ENCODE measurements around the gene FAM200B.

FAM200B gene

DNA sequence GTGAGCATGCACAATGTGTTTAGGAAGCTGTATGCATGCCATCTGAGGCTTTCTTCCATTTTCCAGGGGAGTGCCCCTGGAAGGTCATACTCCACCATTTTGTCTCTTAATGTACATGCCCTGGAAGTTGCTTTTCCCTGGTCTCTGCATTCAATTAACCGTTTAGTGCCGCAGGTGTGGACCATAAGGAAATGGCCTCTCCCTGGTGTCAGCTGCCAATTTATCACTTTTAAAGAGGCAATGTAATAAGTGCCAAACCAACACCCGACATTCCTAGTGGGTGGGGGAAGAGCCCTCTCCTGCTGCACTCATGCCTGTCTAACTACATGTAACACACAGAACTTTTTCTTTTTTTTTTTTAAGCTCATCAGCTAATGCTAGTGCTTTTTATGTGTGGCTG lies 14.1 kb downstream of the FAM200B start:
- H3K4me3 ChIP-seq (ENCODE audit: low read depth, low read length) = no peak overlapping the region
- no peak overlapping the region for H3K9ac ChIP-seq (ENCODE audit: low read depth, low read length)
- no peaks in the 10 kb centered on the region for H3K36me3 ChIP-seq (ENCODE audit: control insufficient read depth, insufficient read depth, low read length)
- peaks cover 26% of the 10 kb centered on the region for H3K4me1 ChIP-seq (ENCODE audit: control insufficient read depth, insufficient read depth, low read length)
- H3K27ac ChIP-seq (ENCODE audit: low read depth, low read length) = peak overlapping the region; percentile 75
- no peaks in the 10 kb centered on the region for H3K27me3 ChIP-seq (ENCODE audit: control insufficient read depth, insufficient read depth, low read length)
- H3K9me3 ChIP-seq (ENCODE audit: control insufficient read depth, insufficient read depth, low read length) = no peaks in the 10 kb centered on the region

DNA sequence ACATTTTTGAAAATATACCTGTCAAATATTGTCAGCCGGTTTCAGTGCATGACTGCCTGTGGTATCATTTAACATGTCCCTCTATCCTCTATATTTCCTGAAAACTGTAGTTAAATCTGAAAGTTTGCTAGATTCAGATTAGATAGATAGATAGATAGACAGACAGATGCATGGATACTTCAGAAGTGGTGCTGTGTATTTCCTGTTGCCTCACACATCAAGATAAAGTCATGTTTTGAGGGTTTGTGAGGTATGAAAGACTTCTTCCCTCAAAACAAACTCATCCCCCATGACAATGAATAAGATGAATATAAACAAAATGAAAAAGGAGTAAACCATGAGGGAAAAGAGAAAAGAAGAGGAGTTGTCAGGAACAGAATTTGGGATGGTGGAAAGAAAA lies 15.2 kb downstream of the FAM200B start:
- Histone ChIP-seq H3K9me3 (ENCODE audit: control insufficient read depth, insufficient read depth, low read length) (no peaks in the 10 kb centered on the region), H3K27me3 (ENCODE audit: control insufficient read depth, insufficient read depth, low read length) (no peaks in the 10 kb centered on the region), H3K27ac (ENCODE audit: low read depth, low read length) (no peak overlapping the region), H3K36me3 (ENCODE audit: control insufficient read depth, insufficient read depth, low read length) (no peaks in the 10 kb centered on the region), H3K4me1 (ENCODE audit: control insufficient read depth, insufficient read depth, low read length) (peaks cover 17% of the 10 kb centered on the region), H3K4me3 (ENCODE audit: low read depth, low read length) (no peak overlapping the region), H3K9ac (ENCODE audit: low read depth, low read length) (no peak overlapping the region)

DNA sequence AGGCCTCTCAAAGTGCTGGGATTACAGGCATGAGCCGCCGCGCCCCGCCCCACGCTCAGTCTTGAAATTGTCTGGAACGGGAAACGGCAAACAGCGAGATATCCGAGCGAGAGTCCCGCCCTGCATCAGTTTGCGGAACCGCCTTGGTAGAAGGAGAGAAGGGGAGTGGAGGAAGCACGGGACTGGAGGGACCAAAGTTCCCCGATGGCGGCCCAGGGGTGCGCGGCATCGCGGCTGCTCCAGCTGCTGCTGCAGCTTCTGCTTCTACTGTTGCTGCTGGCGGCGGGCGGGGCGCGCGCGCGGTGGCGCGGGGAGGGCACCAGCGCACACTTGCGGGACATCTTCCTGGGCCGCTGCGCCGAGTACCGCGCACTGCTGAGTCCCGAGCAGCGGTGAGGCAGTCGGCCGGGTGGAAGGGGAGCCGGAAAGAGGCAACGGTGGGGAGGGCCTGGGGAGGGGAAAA lies 21.3 kb downstream of the FAM200B start, which contains the start of gene BST1:
TSS of gene BST1 (plus strand) at position 125 of the 463 bp plus-strand sequence. CDS start at position 205, 80 bp downstream.
- Histone ChIP-seq H3K27ac (ENCODE audit: low read depth, low read length) (no peak within 1 kb of the TSS), H3K27me3 (ENCODE audit: control insufficient read depth, insufficient read depth, low read length) (peaks cover 3% of the 10 kb centered on the region; the same call in 1 of the 2 replicates), H3K9me3 (ENCODE audit: control insufficient read depth, insufficient read depth, low read length) (no peaks in the 10 kb centered on the region), H3K4me3 (ENCODE audit: low read depth, low read length) (peak within 1 kb of the TSS; percentile 55), H3K4me1 (ENCODE audit: control insufficient read depth, insufficient read depth, low read length) (peaks cover 4% of the 10 kb centered on the region), H3K9ac (ENCODE audit: low read depth, low read length) (peak within 1 kb of the TSS; percentile 21; the same call in 1 of the 2 replicates), H3K36me3 (ENCODE audit: control insufficient read depth, insufficient read depth, low read length) (no peaks in the 10 kb centered on the region)

DNA sequence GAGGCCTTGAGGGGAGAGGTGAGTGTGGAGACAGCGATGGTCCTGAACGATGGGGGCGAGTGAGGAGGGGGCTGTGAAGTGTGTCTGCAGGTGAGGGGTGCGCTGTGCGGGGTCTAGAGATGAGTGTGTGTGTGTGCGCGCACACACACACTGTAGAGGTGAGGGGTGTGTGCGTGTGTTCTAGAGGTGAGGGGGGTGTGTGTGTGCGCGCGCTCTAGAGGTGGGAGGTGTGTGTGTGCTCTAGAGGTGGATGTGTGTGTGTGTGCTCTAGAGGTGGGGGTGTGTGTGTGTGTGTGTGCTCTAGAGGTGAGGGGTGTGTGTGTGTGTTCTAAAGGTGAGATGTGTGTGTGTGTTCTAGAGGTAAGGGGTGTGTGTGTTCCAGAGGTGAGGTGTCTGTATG lies 21.8 kb downstream of the FAM200B start:
- Histone ChIP-seq H3K27me3 (ENCODE audit: control insufficient read depth, insufficient read depth, low read length) (peaks cover 3% of the 10 kb centered on the region; the same call in 1 of the 2 replicates), H3K4me1 (ENCODE audit: control insufficient read depth, insufficient read depth, low read length) (peaks cover 4% of the 10 kb centered on the region), H3K36me3 (ENCODE audit: control insufficient read depth, insufficient read depth, low read length) (no peaks in the 10 kb centered on the region), H3K9me3 (ENCODE audit: control insufficient read depth, insufficient read depth, low read length) (no peaks in the 10 kb centered on the region), H3K4me3 (ENCODE audit: low read depth, low read length) (no peak overlapping the region; the same call in 1 of the 2 replicates), H3K27ac (ENCODE audit: low read depth, low read length) (no peak overlapping the region), H3K9ac (ENCODE audit: low read depth, low read length) (no peak overlapping the region)

DNA sequence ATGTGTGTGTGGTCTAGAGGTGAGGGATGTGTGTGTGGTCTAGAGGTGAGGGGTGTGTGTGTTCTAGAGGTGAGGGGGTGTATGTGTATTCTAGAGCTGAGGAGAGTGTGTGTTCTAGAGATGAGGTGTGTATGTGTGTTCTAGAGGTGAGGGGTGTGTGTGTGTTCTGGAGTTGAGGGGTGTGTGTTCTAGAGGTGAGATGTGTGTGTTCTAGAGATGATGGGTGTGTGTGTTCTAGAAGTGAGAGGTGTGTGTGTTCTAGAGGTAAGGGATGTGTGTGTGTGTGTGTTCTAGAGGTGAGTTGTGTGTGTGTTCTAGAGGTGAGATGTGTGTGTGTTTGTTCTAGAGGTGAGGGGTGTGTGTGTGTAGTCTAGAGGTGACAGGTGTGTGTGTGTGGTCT lies 22.5 kb downstream of the FAM200B start:
- Histone ChIP-seq H3K27me3 (ENCODE audit: control insufficient read depth, insufficient read depth, low read length) (peaks cover 3% of the 10 kb centered on the region; the same call in 1 of the 2 replicates), H3K4me3 (ENCODE audit: low read depth, low read length) (no peak overlapping the region), H3K36me3 (ENCODE audit: control insufficient read depth, insufficient read depth, low read length) (no peaks in the 10 kb centered on the region), H3K9ac (ENCODE audit: low read depth, low read length) (no peak overlapping the region), H3K27ac (ENCODE audit: low read depth, low read length) (no peak overlapping the region), H3K4me1 (ENCODE audit: control insufficient read depth, insufficient read depth, low read length) (peaks cover 4% of the 10 kb centered on the region), H3K9me3 (ENCODE audit: control insufficient read depth, insufficient read depth, low read length) (no peaks in the 10 kb centered on the region)

DNA sequence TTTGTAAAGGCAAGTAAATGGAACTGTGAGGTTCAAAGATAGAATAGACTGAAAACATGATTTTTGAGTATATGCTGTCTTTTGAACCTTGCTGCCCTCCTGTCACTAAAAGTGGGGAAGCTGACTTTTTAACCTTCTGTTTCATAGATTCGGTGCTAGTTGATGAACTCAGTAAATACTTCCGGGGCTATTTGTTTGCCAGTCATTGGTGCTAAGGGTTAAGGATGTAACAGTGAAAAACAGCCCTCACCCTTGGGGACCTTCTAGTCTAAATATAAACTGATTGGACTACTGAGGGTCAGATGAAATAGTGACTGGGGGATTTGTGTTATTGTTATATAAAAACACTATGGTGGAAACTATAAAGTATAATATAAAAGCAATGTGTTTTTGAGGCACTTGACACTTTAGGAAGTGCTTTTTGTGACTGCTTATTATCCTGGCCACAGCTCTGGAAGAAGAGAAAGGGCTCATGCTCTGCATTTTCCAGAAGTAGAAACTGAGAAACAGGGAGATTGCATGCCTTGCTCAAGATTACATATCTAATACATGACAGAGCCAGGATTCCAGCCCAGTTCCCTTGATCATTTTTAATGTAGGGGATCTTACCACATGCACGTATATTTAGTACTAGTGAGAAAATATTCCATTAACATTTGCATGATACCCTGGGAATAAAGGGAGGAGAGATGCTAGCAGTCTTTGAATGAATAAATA lies 25.2 kb downstream of the FAM200B start:
- Histone ChIP-seq H3K27ac (ENCODE audit: low read depth, low read length) (no peak overlapping the region), H3K4me3 (ENCODE audit: low read depth, low read length) (no peak overlapping the region), H3K27me3 (ENCODE audit: control insufficient read depth, insufficient read depth, low read length) (peaks cover 3% of the 10 kb centered on the region; the same call in 1 of the 2 replicates), H3K36me3 (ENCODE audit: control insufficient read depth, insufficient read depth, low read length) (no peaks in the 10 kb centered on the region), H3K9ac (ENCODE audit: low read depth, low read length) (no peak overlapping the region), H3K4me1 (ENCODE audit: control insufficient read depth, insufficient read depth, low read length) (no peaks in the 10 kb centered on the region), H3K9me3 (ENCODE audit: control insufficient read depth, insufficient read depth, low read length) (no peaks in the 10 kb centered on the region)

DNA sequence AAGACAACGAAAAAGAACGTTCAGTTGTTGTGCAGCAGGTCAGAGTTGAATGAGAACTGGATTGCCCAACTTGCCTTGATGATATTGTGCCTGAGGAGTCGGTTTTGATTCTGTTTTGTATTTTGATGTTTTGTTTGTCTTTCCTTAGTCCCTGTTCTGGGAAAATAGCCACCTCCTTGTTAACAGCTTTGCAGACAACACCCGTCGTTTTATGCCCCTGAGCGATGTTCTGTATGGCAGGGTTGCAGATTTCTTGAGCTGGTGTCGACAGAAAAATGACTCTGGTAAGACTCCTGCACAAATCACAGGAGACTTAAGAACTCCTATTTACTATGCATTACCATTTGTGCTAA lies 25.7 kb downstream of the FAM200B start:
- Histone ChIP-seq H3K36me3 (ENCODE audit: control insufficient read depth, insufficient read depth, low read length) (no peaks in the 10 kb centered on the region), H3K4me3 (ENCODE audit: low read depth, low read length) (no peak overlapping the region), H3K4me1 (ENCODE audit: control insufficient read depth, insufficient read depth, low read length) (no peaks in the 10 kb centered on the region), H3K27ac (ENCODE audit: low read depth, low read length) (no peak overlapping the region), H3K9ac (ENCODE audit: low read depth, low read length) (no peak overlapping the region), H3K9me3 (ENCODE audit: control insufficient read depth, insufficient read depth, low read length) (no peaks in the 10 kb centered on the region), H3K27me3 (ENCODE audit: control insufficient read depth, insufficient read depth, low read length) (peaks cover 3% of the 10 kb centered on the region; the same call in 1 of the 2 replicates)

DNA sequence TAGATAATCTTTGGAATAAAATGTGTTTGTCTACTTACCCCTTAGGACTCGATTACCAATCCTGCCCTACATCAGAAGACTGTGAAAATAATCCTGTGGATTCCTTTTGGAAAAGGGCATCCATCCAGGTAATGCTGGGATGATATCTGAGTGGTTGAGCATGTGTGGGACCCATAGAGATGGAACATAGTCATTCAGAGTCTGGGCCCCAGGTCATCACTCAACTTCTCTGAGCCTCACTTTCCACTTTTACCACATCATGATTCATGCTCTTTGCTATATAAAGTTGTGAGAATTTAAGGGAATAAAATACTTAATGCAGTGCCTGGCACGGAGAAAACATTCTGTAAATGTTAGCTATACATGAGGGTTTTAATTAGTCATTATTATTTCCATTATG lies 30.1 kb downstream of the FAM200B start:
- Histone ChIP-seq H3K4me3 (ENCODE audit: low read depth, low read length) (no peak overlapping the region), H3K9ac (ENCODE audit: low read depth, low read length) (no peak overlapping the region), H3K27ac (ENCODE audit: low read depth, low read length) (no peak overlapping the region)

DNA sequence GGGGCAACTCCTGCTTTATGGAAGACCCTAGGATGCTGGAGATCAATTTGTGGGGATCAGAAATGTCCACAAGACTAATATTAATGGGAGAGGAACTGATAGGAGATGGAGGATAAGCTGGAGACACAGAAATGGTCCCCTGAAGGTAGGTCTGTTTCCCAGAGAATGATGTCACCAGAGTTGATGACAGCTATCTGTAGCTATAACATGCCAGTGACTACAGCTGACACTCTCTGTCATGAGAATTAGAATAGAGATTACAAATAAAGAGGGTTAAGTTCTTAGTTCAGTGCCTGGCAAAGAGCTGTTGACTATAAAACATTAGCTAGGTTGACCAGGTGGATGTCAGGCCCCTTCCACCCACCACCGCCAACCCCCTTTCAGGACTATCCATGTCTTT lies 30.6 kb downstream of the FAM200B start:
- Histone ChIP-seq H3K27ac (ENCODE audit: low read depth, low read length) (no peak overlapping the region), H3K9me3 (ENCODE audit: control insufficient read depth, insufficient read depth, low read length) (no peaks in the 10 kb centered on the region), H3K36me3 (ENCODE audit: control insufficient read depth, insufficient read depth, low read length) (no peaks in the 10 kb centered on the region), H3K4me1 (ENCODE audit: control insufficient read depth, insufficient read depth, low read length) (no peaks in the 10 kb centered on the region), H3K4me3 (ENCODE audit: low read depth, low read length) (no peak overlapping the region), H3K27me3 (ENCODE audit: control insufficient read depth, insufficient read depth, low read length) (no peaks in the 10 kb centered on the region), H3K9ac (ENCODE audit: low read depth, low read length) (no peak overlapping the region)

More for the DNA sequence above, 30.1 kb downstream of the FAM200B start:
- Histone ChIP-seq H3K36me3 (ENCODE audit: control insufficient read depth, insufficient read depth, low read length) (no peaks in the 10 kb centered on the region), H3K4me1 (ENCODE audit: control insufficient read depth, insufficient read depth, low read length) (no peaks in the 10 kb centered on the region), H3K9me3 (ENCODE audit: control insufficient read depth, insufficient read depth, low read length) (no peaks in the 10 kb centered on the region), H3K27me3 (ENCODE audit: control insufficient read depth, insufficient read depth, low read length) (no peaks in the 10 kb centered on the region)

DNA sequence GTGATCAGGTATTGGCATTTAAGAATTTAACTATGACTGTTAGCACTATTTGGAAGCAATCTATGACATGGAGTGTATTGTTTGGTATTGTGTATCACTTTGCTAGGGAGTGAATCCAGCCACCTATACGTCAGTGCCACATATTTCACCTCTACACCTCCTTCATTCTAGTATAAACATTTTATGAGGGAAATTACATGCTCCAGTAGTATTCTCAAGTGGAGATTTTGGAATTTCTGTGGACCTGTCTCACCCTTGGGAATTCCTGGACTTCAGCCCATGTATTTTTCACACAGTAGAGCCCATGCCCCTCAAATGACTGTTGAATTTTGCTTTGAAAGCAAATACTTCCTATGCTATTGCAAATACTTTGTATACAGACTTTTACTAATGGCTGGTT lies 32.5 kb downstream of the FAM200B start:
- H3K4me3 ChIP-seq (ENCODE audit: low read depth, low read length) = no peak overlapping the region
- H3K27me3 ChIP-seq (ENCODE audit: control insufficient read depth, insufficient read depth, low read length) = no peaks in the 10 kb centered on the region
- no peaks in the 10 kb centered on the region for H3K36me3 ChIP-seq (ENCODE audit: control insufficient read depth, insufficient read depth, low read length)
- H3K9me3 ChIP-seq (ENCODE audit: control insufficient read depth, insufficient read depth, low read length) = no peaks in the 10 kb centered on the region
- no peak overlapping the region for H3K9ac ChIP-seq (ENCODE audit: low read depth, low read length)
- no peak overlapping the region for H3K27ac ChIP-seq (ENCODE audit: low read depth, low read length)
- no peaks in the 10 kb centered on the region for H3K4me1 ChIP-seq (ENCODE audit: control insufficient read depth, insufficient read depth, low read length)

DNA sequence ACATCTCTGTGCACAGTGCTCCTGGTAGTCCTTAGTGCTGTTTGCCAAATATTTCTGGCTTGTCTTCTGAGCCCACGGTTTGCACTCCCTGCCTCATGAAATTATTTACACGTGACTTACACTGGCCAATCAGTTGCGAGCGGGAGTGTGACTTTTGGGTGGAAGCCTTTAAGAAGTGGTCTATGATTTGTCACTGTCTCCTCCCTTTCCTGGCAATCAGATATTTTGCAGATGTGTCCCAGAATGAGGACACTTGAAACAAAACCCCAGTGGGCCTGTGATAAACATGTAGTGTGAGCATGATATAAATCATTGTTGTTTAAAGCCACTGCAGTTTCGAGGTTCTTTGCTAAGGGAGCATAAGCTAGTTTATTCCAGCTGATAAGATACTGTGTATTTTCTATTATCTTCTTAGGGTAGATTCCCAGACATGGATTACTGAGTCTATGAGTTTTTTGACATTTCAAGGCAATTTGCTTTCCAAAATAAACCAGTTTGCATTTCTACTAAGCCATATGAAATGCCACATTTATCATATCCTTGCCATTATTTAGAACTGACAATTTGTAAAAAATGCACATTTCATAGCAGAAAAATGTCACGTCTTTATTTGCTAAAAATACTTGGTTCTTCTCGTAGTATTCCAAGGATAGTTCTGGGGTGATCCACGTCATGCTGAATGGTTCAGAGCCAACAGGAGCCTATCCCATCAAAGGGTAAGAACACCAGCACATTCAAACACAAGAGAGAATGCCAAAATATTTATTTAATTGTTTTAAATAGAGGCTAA lies 33.2 kb downstream of the FAM200B start:
- Histone ChIP-seq H3K27me3 (ENCODE audit: control insufficient read depth, insufficient read depth, low read length) (no peaks in the 10 kb centered on the region), H3K36me3 (ENCODE audit: control insufficient read depth, insufficient read depth, low read length) (no peaks in the 10 kb centered on the region), H3K27ac (ENCODE audit: low read depth, low read length) (no peak overlapping the region), H3K4me1 (ENCODE audit: control insufficient read depth, insufficient read depth, low read length) (no peaks in the 10 kb centered on the region), H3K9me3 (ENCODE audit: control insufficient read depth, insufficient read depth, low read length) (no peaks in the 10 kb centered on the region), H3K4me3 (ENCODE audit: low read depth, low read length) (no peak overlapping the region), H3K9ac (ENCODE audit: low read depth, low read length) (no peak overlapping the region)
